Neural progenitor cell (in vitro differentiated cells): ENCODE measurements around the gene GRIP1.

Experiments used
- CTCF ChIP-seq: fragments of 200-600 bp; sonication (generic); IDR thresholded peaks from 2 replicates; pipeline ENCODE4 v1.5.1; 2017; ENCODE audit warnings: antibody characterized with exemption, mild to moderate bottlenecking
- EZH2 ChIP-seq: fragments of 200-600 bp; sonication (generic); IDR thresholded peaks from 2 replicates; pipeline ENCODE4 v1.6.1; 2017; ENCODE audit warnings: antibody characterized with exemption, mild to moderate bottlenecking, moderate library complexity
- EZH2phosphoT487 ChIP-seq: fragments of 200-600 bp; sonication (generic); IDR thresholded peaks from 2 replicates; pipeline ENCODE4 v1.6.1; 2017; ENCODE audit warnings: antibody characterized with exemption

DNA sequence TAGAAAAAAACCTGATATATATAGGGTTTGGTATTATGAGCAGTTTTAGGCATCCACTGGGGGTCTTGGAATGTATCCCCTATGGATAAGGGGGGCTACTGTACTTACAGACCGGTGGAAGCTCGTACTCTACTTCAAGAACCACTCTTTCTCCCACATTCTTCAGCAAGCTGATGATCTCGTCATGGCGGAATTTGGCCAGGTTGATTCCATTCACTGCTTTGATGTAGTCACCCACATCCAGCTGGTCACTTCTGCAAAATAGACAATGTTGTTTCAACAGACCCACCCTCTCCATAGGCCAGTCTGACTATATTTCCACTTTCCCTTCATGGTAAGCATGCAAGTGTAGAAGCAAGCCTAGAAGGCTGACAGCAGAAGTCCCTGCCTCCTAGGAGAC lies 139.9 kb downstream of the GRIP1 start:
- TF ChIP-seq CTCF (no peak), EZH2 (no peak), EZH2phosphoT487 (no peak)
